Inflammatory macrophage treated with lipopolysaccharide for 1 hour (primary cell): ENCODE data around the gene MEAF6.

ENCODE experiments used
- DNase-seq, 2 donors: peaks; one replicate each; pipeline ENCODE4 v3.0.0-alpha.2; 2020 to 2022

MEAF6 gene

DNA sequence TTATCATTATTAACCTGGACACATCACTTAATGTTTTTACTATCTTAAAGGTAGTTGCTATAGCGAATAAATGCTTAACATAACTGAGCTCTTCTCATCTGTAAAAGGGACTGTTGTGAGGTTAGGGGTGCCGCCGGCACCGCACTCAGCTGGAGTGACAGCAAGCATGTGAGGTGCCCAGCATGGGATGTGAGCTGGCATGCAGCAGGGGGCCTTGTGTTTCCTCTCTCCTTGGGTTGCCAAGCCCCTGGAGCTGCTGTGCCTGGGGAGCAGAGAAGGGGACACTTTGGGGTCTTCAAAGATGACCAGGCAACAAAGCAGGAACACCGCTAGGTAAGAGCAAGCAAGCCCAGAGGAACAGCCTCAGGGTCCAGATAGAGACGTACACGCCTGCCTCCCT, 42.3 kb downstream of the MEAF6 start:
- no peak for DNase-seq

DNA sequence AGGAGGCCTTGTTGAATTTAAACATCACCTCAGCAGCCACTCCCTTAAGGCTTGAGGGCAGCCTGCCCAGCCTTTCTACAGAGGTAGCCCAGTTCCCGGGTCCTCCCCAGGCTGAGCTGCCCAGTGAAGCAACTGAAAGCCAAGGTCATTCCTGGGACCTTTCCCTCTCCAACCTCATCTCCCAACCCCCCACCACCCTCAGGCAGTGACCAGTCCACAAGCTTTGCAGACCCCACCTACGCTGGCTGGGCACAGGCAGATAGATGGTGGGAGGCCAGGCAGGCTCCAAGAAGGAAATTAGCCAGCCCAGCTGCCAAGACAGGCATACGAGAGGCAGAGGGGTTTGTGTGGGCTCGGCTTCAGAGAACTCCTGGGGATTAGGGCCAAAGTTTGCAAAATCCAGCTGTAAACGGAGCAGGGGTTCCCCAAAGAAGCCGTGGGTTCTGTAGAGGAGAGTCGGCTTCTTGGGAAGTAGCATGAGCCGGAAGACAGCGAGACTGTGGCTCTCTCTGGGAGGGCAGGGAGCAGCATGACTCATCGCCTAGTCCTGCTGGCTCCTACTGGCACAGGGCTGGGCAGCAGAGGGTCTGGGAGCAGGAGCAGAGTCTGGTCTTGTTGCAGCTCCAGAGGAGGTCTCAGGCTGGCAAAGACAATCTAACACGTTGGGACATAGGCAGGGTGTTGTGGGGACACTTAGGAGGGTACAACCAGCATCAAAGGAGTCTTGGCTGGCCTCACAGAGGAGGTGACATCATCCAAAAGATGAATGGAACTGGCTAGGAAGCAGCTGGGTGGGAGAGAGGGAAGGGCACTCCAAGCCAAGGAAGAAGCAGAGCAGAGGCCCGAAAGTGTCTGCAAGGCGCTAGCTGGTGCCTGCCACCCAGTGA, 43.0 kb downstream of the MEAF6 start:
- peak; percentile 82 to 96 for DNase-seq

DNA sequence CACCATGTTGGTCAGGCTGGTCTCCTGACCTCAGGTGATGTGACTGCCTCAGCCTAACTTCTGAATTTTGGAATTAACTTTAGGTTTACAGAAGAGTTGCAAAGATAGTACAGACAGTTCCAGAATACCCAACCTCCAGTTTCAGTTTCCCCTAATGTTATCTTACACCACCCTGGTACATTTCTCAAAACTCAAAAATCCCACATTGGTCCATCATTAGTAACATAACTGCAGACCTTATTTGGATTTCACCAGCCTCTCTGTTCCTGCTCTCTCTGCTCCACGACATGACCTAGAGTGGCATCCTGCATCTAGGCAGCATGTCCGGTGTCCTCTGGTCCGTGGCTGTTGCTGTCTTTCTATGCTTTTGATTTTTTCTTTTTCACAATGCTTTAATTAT, 45.2 kb downstream of the MEAF6 start:
- DNase-seq: peak; percentile 87 to 88

DNA sequence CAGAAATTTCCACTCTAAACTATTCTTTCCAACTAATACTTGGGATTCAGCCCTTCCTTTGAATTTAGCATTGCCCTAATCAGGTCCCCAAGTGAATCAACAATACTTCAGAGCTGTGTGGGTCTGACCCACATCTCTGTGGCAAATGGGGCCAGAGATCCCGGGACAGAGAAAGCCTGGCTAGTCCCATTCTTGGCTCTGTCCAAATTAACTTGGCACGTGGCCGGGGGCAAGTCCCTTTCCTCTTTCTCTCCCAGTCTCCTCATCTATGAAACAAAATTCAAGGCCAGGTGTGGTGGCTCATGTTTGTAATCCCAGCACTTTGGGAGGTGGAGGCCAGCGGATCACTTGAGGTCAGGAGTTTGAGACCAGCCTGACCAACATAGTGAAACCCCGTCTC, 46.5 kb downstream of the MEAF6 start:
- DNase-seq: no peak

DNA sequence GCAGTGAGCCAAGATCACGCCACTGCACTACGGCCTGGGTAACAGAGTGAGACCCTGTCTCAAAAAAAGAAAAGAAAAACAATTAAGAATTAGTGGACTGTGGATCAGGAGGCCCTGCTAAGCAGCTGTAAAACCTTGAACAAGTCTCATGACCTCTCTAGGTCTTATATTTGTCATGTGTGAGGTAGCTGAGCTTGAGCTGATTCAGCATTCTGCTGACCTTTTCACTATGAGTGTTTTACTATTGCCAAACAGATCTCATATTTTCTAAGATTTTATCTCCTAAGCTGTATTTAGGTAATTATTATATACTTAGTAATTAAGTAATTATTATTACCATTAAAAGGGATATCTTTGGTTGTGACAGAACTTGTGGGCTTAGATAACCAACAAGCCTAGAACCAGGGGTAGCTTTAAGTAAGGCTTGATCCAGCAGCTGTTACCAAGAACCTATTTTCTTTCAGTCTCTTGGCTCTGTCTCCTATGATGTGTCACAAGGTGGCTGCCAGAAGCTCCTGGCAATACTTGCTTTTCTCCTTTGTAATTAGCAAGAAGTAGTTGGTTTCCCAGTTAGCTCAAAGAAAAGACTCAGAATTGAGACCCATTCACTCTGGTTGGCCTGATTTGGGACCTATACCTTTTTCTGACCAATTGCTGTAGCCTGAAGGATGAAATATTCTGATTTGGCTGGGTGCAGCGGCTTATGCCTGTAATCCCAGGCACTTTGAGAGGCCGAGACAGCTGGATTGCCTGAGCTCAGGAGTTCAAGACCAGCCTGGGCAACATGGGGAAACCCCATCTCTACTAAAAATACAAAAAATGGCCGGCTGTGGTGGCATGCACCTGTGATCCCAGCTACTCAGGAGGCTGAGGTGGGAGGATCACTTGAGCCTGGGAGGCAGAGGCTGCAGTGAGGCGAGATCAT, 48.7 kb downstream of the MEAF6 start:
- no peak for DNase-seq

DNA sequence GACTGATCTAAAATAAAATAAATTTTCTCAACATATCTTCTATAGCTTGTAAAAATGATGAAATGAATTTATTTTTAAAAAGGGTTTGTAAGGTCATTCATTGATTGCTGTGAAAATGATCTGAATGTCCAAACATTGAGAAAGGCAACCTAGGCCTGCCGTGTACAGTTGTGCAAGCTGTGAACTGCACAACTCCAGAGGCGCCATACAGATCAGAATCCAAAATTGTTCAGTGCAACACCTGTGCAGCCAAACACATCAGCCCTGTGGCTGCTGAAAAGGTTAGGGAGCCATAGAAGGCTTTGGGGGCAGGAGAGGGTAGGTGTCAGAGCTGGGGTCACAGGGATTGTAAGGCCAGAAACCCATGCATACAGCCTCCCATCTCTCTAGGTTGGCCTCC, 50.1 kb downstream of the MEAF6 start:
- no peak for DNase-seq

DNA sequence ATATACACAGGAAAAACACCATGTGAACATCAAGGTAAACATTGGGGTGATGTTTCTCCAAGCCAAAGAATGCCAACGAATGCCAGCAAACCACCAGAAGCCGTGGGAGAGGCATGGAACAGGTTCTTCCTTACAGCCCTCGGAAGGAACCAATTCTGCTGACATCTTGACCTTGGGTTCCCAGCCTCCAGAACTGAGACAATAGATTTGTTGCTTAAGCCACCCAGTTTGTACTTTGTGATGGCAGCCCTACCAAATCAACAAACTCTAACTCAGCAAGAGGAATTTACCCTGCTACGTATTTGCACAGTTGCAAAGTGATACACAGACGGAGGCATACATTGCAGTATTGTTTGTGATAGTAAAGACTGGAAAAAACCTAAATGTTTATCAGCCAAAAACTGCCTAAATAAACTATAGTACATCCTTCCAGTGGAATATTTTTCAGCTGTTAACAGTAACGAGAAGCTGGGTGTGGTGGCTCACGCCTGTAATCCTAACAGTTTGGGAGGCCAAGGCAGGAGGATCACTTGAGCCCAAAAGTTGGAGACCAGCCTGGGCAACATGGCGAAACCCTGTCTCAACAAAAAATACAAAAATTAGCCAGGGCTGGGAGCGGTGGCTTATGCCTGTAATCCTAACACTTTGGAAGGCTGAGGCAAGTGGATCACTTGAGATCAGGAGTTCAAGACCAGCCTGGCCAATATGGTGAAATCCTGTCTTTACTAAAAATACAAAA, 52.7 kb downstream of the MEAF6 start:
- DNase-seq: no peak

DNA sequence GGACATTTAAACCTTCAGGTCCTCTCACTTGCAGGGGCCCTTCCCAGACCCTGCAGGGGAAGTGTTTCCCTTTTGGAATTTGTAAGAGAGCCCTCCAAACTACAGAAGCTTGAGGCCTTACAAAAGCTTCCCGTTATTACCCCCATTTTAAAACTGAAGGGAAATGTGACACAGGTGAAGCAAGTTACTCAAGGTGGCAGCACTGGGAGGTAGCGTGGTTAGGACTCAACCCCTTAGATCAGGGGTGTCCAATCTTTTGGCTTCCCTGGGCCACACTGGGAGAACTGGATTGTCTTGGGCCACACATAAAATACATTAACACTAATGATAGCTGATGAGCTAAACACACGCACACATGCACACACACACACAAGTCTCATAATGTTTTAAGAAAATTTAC, 56.0 kb downstream of the MEAF6 start:
- no peak for DNase-seq

DNA sequence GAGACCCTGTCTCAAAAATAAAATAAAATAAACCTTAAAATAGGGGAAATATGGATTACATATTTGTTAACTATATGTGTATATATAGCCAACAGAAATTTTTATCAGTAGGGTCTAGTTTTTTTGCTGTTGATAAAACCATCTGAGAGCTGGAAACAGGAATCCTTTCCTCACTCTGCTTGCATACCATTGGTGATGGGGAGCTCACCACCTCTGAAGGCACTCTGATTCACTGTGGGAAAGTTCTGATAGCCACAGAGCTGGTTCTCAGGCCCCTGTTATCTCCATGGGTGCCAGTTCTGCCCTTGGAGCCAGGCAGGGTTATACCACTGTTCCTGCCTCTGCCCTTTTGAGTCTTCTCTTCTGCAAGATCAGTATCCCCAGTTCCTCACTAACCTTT, 58.0 kb downstream of the MEAF6 start:
- DNase-seq: no peak

DNA sequence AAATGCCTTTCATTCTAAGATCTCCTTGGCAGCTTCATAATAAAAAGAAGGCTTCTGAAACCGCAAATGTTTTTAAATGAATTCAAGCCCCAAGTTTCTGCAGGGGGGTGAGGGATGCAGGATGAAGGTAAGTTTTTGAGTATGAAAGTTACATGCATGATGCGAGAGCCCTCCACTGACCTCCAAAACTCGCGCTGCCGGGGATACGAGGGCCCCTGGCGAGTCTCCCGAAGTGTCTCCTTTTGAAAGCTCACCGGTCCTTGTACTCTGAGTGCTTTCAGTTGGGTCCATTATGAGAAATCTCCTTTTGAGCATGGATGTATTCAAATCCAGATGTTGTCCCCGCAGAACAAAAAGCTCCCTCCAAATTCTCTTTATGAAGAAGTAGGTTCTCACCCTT, 59.0 kb downstream of the MEAF6 start:
- no peak for DNase-seq

DNA sequence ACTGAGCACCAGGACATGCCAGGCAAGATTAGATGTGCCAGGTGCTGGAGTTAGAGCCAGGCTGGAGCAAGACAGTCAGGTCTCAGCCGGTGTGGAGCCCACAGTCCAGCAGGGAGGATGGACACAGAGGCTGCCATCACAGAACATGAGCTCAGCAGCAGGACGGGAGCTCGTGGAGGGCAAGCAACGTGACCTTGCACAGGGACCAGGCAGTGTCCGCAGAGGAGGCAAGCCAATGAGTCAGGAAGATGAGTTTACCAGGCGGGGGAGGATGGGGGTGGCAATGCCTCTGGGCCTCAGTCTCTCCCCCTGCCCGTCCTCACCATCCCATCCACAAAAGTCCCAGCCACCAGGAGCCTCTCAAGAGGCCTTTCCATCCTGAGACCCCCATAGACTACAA, 60.9 kb downstream of the MEAF6 start:
- no peak for DNase-seq

DNA sequence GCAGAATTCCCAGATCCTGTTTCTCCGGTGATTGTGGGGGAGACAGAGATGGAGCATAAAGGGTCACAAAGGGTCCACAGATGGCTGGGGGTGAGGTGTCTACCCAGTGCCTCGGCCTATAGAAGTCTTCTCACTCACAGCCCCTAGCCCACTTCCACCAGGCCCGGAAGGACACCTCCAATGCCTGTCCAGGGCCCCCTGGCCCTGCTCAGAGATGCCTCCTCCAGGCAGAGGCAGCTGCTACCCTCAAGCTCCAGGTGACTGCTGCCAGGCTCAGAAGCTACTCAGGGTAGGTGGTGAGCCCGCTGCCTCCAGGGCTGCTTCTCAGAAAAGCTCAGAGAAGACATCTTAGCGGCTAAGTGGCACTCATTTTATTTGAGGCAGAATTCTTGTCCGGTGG, 62.1 kb downstream of the MEAF6 start:
- no peak for DNase-seq

DNA sequence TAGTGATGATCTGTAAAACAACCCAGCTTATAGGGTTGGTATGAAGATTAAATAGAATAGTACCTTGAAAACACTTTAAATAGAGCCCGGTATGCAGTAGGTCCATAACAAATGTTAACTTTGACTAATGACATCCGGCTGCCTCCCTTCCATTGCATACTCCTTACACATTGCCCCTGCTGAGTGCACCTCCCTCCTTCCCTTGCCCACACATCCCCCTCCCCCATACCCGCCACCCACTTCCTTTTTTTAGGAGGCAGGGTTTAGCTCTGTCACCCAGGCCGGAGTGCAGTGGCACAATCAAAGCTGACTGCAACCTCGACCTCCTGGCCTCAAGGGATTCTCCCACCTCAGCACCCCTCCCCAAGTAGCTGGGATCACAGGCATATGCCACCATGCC, 64.6 kb downstream of the MEAF6 start:
- DNase-seq: peak; percentile 48 to 66

DNA sequence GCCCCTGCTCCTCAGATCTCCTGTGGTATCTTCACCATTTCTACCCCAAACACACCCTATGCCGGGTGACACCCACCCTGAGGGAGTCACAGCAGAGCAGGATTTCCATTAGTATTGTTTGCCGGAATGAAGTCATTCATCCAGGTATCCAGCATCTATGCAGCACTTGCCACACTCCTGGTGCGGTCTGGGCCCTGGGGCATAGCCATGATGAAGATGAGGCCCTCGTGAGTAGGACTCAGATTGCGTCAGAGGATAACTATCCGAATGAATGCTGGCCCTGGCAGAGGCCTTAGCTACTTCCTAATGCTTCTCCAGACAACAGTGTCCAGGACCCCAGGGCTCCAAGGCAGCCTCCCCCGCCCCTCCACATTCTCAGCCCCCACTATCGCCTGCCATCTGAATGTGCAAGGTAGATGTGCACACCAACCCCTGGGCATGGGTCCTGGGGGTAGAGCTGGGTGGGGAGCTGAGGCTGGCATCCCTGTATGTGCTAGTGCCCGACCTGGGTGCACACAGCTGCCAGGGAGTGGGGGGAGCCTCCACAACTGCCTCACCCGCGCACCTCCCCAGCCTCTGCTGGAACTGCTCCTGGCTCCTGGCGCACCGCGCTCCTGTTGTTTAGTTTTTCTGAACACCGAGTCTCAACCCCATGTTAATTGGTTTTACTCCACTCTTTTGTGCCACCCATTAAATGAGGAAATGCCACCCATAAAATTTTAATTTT, 65.7 kb downstream of the MEAF6 start:
- DNase-seq: no peak

DNA sequence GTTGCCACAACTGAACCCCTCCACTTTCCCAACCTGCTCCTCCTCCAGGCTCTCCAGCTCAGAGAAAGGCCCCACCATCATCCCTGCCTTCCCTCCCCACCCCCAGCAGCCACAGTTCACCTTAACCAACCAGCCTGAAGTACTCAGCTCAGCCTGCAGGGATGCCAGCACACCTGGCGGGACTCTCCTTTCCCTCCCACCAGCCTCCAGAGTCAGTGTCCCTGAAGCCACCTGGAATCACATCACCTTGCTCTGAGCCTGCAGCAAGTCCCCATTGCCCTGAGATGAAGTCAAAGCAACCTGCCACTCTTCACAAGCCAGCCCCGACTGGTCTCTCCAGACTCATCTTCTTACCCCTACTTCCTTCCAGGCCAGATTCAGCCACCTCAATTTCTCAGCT, 66.4 kb downstream of the MEAF6 start:
- no peak for DNase-seq

DNA sequence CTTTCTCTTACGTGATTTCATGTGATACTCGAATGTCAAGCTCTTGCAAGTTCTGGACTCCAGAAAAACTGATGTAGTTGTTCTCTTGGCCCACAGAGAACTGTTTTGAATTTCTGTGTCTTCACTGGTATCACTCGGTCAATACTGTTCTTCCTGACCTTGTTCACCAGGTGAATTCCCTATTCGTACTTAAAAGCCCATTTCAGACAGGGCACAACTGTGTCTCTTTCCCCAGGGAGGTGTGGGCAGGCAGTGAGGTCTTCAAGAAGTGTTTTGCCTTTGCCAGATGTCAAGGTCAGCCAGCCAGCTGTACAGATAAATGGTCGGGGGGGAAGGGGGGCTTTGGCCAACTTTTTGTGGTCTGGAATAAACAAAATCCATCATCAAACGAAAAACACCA, 67.7 kb downstream of the MEAF6 start:
- DNase-seq: no peak

DNA sequence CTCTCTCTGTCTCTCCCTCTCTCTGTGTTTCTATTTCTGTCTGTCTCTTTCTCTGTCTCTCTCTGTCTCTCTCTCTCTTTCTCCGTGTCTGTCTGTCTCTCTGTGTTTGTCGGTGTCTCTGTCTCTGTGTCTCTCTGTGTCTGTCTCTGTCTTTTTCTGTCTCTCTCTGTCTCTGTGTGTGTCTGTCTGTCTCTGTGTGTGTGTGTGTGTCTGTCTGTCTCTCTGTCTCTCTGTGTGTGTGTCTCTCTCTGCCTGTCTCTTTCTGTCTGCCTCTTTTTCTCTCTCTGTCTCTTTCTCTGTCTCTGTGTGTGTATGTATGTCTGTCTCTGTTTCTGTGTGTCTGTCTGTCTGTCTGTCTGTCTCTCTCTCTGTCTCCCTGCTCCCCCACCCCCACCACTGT, 71.9 kb downstream of the MEAF6 start:
- no peak for DNase-seq
